Karpas-422 (cell line): Measurements from ENCODE around the gene AGRP. TPM values are rescaled to one million over a fixed set of nuclear protein-coding genes. Genes with fewer than 3 reads are reported as not detected.

Source experiments
- DNase-seq: peaks from one replicate; pipeline ENCODE4 v3.0.0-alpha.2; 2015
- H2AFZ ChIP-seq: fragments of 200-600 bp; sonication (generic); 2 replicates; pipeline ENCODE4 v1.6.1; 2014; ENCODE audit warnings: antibody characterized with exemption, low read length, mixed read lengths
- H3K27ac ChIP-seq: fragments of 200-600 bp; sonication (generic); 2 replicates; pipeline ENCODE4 v1.5.1; 2014; ENCODE audit warnings: mild to moderate bottlenecking, low read length, moderate library complexity
- H3K27me3 ChIP-seq: fragments of 200-600 bp; sonication (generic); 2 replicates; pipeline ENCODE4 v1.6.1; 2014; ENCODE audit warnings: low read length, mixed read lengths
- H3K36me3 ChIP-seq: fragments of 200-600 bp; sonication (generic); 2 replicates; pipeline ENCODE4 v1.6.1; 2014; ENCODE audit warnings: low read length, mixed read lengths; ENCODE audit not compliant: insufficient read depth
- H3K4me1 ChIP-seq: fragments of 200-600 bp; sonication (generic); 2 replicates; pipeline ENCODE4 v1.6.1; 2014; ENCODE audit warnings: mild to moderate bottlenecking, low read length, mixed read lengths
- H3K4me2 ChIP-seq: fragments of 200-600 bp; sonication (generic); 2 replicates; pipeline ENCODE4 v1.6.1; 2014; ENCODE audit warnings: low read length, low read depth, mild to moderate bottlenecking; ENCODE audit not compliant: poor library complexity, severe bottlenecking
- H3K4me3 ChIP-seq: fragments of 200-600 bp; sonication (generic); 2 replicates; pipeline ENCODE4 v1.5.1; 2014; ENCODE audit warnings: mild to moderate bottlenecking, antibody characterized with exemption, low read length, mixed read lengths
- H3K79me2 ChIP-seq: fragments of 200-600 bp; sonication (generic); 2 replicates; pipeline ENCODE4 v1.6.1; 2014; ENCODE audit warnings: mild to moderate bottlenecking, low read length, mixed read lengths
- H3K9ac ChIP-seq: fragments of 200-600 bp; sonication (generic); 2 replicates; pipeline ENCODE4 v1.6.0; 2014; ENCODE audit warnings: low read length
- H3K9me2 ChIP-seq: fragments of 200-600 bp; sonication (generic), shearing (Covaris generic); replicated peaks from 2 replicates; pipeline ENCODE4 v1.6.0; 2014; ENCODE audit warnings: mild to moderate bottlenecking, low read length, moderate library complexity; ENCODE audit not compliant: insufficient read depth
- H3K9me3 ChIP-seq: fragments of 300-700, 200-600 bp; sonication (generic); 2 replicates; pipeline ENCODE4 v1.6.1; 2014; ENCODE audit warnings: low read length, mixed read lengths
- H4K20me1 ChIP-seq: fragments of 200-600 bp; sonication (generic); 2 replicates; pipeline ENCODE4 v1.6.1; 2014; ENCODE audit warnings: mild to moderate bottlenecking, antibody characterized with exemption, low read length, low read depth; ENCODE audit not compliant: insufficient read depth
- total RNA-seq: library from RNA; depleted of rRNA; stranded (reverse); fragments of >200 nt; shearing (Covaris generic); gene quantifications from 2 replicates; pipeline ENCODE4 v1.2.3, GENCODE V29; 2014; ENCODE audit warnings: low replicate concordance

Gene AGRP
- total RNA-seq, 1 experiment from 2014 or later, result not detected

DNA sequence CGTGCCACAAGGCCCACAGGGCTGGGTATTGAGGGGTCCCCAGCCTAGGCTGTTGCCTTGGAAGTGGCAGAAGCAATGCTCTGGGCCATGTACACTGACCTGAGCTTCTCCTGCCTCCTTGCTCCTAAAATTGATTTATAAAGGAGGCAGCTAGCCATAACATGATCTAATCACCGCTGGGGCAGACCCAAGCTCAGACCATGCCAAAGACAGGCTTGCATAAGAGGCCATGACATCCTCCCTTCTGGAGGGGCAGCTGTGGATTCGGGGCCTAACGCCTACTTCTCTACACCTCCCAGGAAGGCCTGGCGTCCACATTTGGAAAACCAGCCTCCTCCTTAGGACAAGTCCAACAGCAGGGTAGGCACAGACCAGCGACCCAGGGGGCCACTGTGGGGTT, 40.1 kb downstream of the AGRP start:
- no peaks in the 10 kb centered on the region for H3K4me1 ChIP-seq
- DNase-seq, result no peak
- H3K27ac ChIP-seq, result no peak overlapping the region
- no peaks in the 10 kb centered on the region for H3K9me2 ChIP-seq
- no peaks in the 10 kb centered on the region for H3K79me2 ChIP-seq
- no peak overlapping the region for H3K9ac ChIP-seq
- no peak overlapping the region for H3K4me3 ChIP-seq
- no peak overlapping the region for H2AFZ ChIP-seq
- no peaks in the 10 kb centered on the region for H3K36me3 ChIP-seq
- no peak overlapping the region for H3K4me2 ChIP-seq
- H3K27me3 ChIP-seq, result no peaks in the 10 kb centered on the region
- no peaks in the 10 kb centered on the region for H3K9me3 ChIP-seq
- 0 out of 2 replicates have a peak, but pooled peaks cover 4% of the 10 kb centered on the region for H4K20me1 ChIP-seq

GRCh38 chr16:67442581-67443255, 40.6 kb downstream of the AGRP start:
- Histone ChIP-seq H3K9me2 (no peaks in the 10 kb centered on the region), H3K9me3 (no peaks in the 10 kb centered on the region), H3K4me1 (no peaks in the 10 kb centered on the region), H3K4me3 (no peak overlapping the region), H3K27me3 (no peaks in the 10 kb centered on the region), H3K9ac (no peak overlapping the region), H3K4me2 (no peak overlapping the region), H3K36me3 (no peaks in the 10 kb centered on the region), H3K79me2 (no peaks in the 10 kb centered on the region), H3K27ac (no peak overlapping the region), H4K20me1 (0 out of 2 replicates have a peak, but pooled peaks cover 4% of the 10 kb centered on the region), H2AFZ (no peak overlapping the region)
- no peak for DNase-seq

DNA sequence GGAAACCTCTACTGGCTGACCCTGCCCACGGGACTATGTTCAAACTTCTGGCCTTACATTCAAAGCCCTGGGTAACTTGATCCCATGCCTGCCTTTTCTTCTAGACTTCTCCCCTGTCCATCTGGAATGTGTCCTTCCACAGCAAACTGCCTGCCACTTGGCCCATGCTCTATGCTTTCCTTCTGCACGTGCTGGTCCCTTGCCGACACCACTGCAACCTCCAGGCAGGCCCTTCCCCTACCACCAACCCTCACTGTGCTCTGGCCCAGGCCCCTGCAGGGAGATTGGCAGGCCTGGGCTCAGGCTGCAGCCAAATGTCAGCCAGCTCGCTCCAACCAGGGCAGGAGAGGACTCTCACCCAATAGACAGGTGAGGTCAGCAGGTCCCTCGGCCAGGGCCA, 41.4 kb downstream of the AGRP start:
- Histone ChIP-seq H2AFZ (no peak overlapping the region), H3K9me2 (no peaks in the 10 kb centered on the region), H3K27ac (no peak overlapping the region), H3K79me2 (no peaks in the 10 kb centered on the region), H3K4me3 (no peak overlapping the region), H3K4me1 (no peaks in the 10 kb centered on the region), H3K36me3 (no peaks in the 10 kb centered on the region), H3K9me3 (no peaks in the 10 kb centered on the region), H3K27me3 (no peaks in the 10 kb centered on the region), H3K9ac (no peak overlapping the region), H4K20me1 (0 out of 2 replicates have a peak, but pooled peaks cover 4% of the 10 kb centered on the region), H3K4me2 (no peak overlapping the region)
- DNase-seq, result no peak

DNA sequence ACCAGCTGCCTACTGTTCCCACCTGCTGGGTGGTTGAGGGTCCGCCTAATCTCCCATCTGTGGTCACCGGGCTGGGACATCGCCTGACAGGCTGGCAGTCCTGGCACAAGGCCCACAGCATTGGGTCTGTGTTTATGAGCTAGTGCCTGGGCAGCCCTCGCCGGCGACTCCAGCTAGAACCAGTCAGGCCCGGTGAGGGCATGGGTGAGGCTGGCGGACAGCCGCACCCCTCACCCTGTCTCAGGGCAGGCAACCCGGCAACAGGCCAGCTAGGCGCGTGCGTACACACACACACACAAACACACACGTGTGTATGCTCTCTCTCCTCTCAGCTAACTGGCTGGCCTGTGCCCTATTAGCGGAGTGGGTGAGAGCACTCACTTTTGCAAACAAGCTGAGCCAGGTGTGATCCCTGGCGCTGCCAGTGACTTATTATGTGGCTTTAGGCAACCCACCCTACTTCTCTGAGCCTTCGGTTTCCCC, 42.0 kb downstream of the AGRP start:
- Histone ChIP-seq H3K9me2 (no peaks in the 10 kb centered on the region), H3K36me3 (no peaks in the 10 kb centered on the region)

DNA sequence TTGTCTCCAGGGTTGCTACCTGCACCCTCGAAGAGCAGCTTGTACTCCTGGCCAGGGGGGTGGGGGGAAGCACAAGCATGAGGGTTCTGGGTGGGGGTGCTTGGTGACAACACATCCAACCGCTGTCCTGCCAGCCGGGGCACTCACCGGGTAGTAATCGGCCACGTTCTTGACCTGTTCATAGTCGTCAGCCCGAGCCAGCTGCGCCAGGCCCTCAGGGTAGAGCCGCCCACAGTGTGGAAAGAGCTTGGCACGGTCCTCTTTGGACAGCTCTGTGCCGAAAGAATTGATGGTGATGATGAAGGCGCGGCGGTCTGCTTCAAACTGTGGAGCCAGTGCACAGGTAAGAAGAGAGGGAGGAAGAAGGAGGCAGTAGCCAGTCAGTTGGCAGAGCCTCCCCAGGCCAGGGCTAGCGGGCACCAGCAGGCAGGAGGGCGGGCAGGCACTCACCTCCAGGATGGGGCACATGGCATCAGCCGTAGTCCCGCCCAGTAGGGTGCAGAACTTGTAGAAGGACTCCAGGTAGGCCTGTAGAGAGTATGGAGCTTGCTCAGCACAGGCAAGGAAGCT, 44.4 kb downstream of the AGRP start:
- no peaks in the 10 kb centered on the region for H3K27me3 ChIP-seq
- H3K79me2 ChIP-seq, result no peaks in the 10 kb centered on the region
- H3K36me3 ChIP-seq, result no peaks in the 10 kb centered on the region
- no peak overlapping the region for H3K4me2 ChIP-seq
- no peak overlapping the region for H3K27ac ChIP-seq
- H3K9ac ChIP-seq, result no peak overlapping the region
- no peaks in the 10 kb centered on the region for H3K9me2 ChIP-seq
- H3K9me3 ChIP-seq, result no peaks in the 10 kb centered on the region
- 0 out of 2 replicates have a peak, but pooled peaks cover 2% of the 10 kb centered on the region for H4K20me1 ChIP-seq
- H2AFZ ChIP-seq, result no peak overlapping the region
- no peaks in the 10 kb centered on the region for H3K4me1 ChIP-seq
- DNase-seq, result no peak
- no peak overlapping the region for H3K4me3 ChIP-seq

More for the DNA sequence above, 42.0 kb downstream of the AGRP start:
- 0 out of 2 replicates have a peak, but pooled peaks cover 4% of the 10 kb centered on the region for H4K20me1 ChIP-seq
- no peaks in the 10 kb centered on the region for H3K9me3 ChIP-seq
- no peak for DNase-seq
- no peak overlapping the region for H3K27ac ChIP-seq
- H3K27me3 ChIP-seq, result no peaks in the 10 kb centered on the region
- H3K4me3 ChIP-seq, result no peak overlapping the region
- no peak overlapping the region for H3K4me2 ChIP-seq
- no peak overlapping the region for H3K9ac ChIP-seq
- no peaks in the 10 kb centered on the region for H3K4me1 ChIP-seq
- H3K79me2 ChIP-seq, result no peaks in the 10 kb centered on the region
- H2AFZ ChIP-seq, result no peak overlapping the region

GRCh38 chr16:67438098-67438791, 45.1 kb downstream of the AGRP start:
- DNase-seq, result no peak
- no peaks in the 10 kb centered on the region for H3K9me3 ChIP-seq
- H3K27ac ChIP-seq, result no peak overlapping the region

DNA sequence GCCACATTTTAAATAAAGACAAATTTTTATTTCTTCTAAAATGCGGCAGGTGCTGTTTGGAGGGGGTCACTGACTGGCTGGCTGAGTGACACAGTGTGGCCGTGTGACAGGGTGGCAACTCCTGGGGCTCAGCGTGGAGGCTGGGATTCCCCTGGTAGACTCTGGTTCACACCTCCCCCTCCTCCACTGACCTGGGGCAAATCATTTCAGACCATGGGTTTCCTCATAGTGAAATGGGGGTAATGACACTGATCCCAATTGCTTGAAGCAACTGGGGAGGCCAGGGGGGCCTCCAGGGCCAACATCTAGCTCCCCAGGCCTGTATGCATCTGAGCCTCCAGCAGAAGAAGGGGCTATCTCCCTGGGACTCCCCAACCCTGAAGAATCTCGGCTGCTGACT, 45.8 kb downstream of the AGRP start:
- H3K4me1 ChIP-seq, result no peaks in the 10 kb centered on the region
- no peaks in the 10 kb centered on the region for H3K27me3 ChIP-seq
- H3K79me2 ChIP-seq, result no peaks in the 10 kb centered on the region
- no peak for DNase-seq
- no peak overlapping the region for H2AFZ ChIP-seq
- no peaks in the 10 kb centered on the region for H4K20me1 ChIP-seq
- no peaks in the 10 kb centered on the region for H3K9me2 ChIP-seq
- H3K9me3 ChIP-seq, result no peaks in the 10 kb centered on the region
- H3K4me3 ChIP-seq, result no peak overlapping the region
- H3K9ac ChIP-seq, result no peak overlapping the region
- no peak overlapping the region for H3K27ac ChIP-seq
- no peak overlapping the region for H3K4me2 ChIP-seq
- H3K36me3 ChIP-seq, result no peaks in the 10 kb centered on the region

More at GRCh38 chr16:67438098-67438791, 45.1 kb downstream of the AGRP start:
- H3K4me1 ChIP-seq, result no peaks in the 10 kb centered on the region
- no peak overlapping the region for H2AFZ ChIP-seq
- no peaks in the 10 kb centered on the region for H3K36me3 ChIP-seq
- no peaks in the 10 kb centered on the region for H3K79me2 ChIP-seq
- H3K9ac ChIP-seq, result no peak overlapping the region
- no peak overlapping the region for H3K4me2 ChIP-seq
- H4K20me1 ChIP-seq, result no peaks in the 10 kb centered on the region
- H3K27me3 ChIP-seq, result no peaks in the 10 kb centered on the region
- H3K9me2 ChIP-seq, result no peaks in the 10 kb centered on the region
- H3K4me3 ChIP-seq, result no peak overlapping the region

- Histone ChIP-seq H3K9me2 (no peaks in the 10 kb centered on the region), H3K4me2 (no peak overlapping the region), H3K79me2 (no peaks in the 10 kb centered on the region), H3K27ac (no peak overlapping the region), H3K27me3 (no peaks in the 10 kb centered on the region), H3K9ac (no peak overlapping the region), H3K4me1 (no peaks in the 10 kb centered on the region), H3K4me3 (no peak overlapping the region), H3K36me3 (no peaks in the 10 kb centered on the region), H2AFZ (no peak overlapping the region), H3K9me3 (no peaks in the 10 kb centered on the region), H4K20me1 (no peaks in the 10 kb centered on the region)
- no peak for DNase-seq
These were observed 46.6 kb downstream of the AGRP start for GRCh38 chr16:67436640-67437193.
